Germinal center (tissue), 1 donor: ENCODE measurements around the gene BTBD1.
A peak's percentile ranks its signal among the peaks of the same experiment; 100 is the strongest.

ENCODE experiments used
- DNase-seq: peaks from one replicate; pipeline ENCODE4 v3.0.0; 2012; ENCODE audit warnings: mixed read lengths, low spot score

Gene BTBD1

DNA sequence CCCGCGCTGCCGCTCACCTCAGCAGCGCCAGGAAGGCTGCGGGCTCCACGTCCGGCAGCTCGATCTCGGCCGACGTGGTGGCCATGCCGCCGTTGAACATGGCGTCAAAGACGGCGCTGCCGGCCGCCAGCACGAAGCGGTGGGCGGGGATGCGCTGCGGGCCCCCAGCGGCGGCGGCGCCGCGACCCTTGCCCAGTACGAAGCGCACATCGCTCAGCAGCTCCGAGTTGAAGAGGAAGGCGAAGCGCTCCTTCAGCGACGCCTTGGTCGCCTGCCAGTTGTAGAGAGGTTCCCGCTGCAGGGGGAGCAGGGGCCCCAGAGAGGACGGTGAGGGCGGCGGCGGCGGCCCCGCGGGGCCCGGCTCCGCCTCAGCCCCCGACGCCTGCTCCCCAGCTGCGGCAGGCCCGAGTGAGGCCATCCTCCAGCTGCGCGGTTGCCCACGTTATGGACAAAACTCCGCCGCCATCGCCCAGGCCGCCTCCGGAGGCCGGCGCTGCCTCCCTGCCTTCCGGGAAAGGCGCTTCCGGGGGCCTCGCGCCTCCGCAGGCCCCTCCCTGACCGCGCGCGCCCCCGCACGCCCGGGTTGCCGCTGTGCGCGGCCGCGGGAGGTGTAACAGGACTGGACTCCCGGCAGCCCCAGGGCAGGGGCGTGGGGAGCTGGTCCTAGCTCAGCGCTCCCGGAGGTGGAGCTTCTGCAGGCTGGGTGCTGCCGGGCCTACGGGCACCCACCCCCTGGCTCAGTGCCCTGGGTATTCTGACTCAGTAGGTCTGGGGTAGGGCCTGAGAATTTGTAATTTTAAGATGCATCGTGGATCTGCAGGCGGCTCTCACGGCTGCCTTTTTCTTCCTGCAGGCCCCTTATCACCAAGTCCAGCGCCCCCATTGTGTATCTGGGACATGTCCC lies at the start of gene BTBD1:
Gene BTBD1 (minus strand): TSS at position 519 of the 904 bp plus-strand sequence. CDS start 101 bp downstream, at position 418.
- DNase-seq = peak; percentile 95

DNA sequence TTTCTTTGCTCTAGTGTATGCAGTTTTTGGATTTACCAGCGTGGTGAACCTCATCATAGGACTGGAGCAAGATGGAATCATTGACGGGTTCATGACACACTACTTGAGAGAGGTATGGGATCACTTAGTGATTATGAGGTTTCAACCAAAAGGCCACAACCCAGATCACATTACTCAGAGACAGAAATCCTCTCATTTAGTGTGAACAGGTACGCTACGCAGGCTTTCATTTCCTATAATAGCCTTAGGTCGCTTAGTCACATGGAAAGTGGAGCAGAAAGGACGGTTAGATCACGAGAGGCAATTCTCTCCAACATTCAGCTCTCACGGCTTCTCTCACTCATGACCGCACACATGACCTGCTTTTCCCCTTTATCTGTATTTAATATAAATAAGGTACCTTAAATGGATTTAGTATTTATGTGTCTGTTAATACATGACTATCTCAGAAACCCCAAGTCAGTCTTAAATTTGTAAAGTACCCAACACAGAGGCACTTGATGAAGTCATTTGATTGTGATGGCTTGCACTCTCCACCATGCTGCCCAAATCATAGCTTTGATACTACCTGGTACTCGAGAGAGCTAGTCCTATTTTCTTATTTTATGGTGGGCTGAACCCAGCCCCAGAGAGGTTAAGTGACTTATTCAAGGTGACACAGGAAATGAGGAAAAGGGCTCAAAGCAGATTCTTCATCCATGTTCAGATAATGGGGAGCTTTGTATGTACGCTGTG lies 48.9 kb upstream of the BTBD1 start:
- DNase-seq = no peak

DNA sequence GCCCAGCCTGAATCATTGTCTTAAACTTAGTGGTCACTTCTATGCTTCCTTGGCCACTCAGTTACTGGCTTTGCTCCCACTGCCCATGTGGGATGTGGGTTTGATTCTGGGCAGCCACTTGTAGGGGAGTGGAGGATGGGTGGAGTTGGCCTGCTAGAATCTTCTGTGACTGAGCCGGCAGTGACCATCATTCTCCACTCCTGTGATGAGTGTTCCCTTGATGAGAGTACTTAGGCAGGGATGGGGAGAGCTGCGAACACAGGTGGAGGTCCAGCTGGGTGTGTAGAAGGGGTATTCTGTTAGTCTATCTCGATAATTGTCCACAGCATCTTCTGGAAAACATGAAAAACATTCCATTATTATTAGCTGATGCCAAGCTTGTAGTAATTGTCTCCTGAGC lies 48.4 kb upstream of the BTBD1 start:
- DNase-seq = no peak

DNA sequence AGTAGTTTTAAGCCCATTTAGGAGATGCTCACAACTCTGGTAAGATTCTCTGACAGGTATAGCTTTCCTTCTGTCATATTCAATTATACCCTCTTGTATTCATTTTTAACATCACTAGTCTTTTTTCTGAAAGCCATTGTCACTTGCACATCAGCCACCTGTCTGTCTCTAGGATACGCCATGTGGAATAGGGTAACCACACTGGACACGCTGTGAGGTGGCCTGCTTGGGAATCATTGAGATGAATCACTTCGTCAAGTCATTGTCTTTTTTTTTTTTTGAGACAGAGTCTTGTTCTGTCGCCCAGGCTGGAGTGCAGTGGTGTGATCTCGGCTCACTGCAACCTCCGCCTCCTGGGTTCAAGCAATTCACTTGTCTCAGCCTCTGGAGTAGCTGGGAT lies 47.8 kb upstream of the BTBD1 start:
- DNase-seq = no peak

DNA sequence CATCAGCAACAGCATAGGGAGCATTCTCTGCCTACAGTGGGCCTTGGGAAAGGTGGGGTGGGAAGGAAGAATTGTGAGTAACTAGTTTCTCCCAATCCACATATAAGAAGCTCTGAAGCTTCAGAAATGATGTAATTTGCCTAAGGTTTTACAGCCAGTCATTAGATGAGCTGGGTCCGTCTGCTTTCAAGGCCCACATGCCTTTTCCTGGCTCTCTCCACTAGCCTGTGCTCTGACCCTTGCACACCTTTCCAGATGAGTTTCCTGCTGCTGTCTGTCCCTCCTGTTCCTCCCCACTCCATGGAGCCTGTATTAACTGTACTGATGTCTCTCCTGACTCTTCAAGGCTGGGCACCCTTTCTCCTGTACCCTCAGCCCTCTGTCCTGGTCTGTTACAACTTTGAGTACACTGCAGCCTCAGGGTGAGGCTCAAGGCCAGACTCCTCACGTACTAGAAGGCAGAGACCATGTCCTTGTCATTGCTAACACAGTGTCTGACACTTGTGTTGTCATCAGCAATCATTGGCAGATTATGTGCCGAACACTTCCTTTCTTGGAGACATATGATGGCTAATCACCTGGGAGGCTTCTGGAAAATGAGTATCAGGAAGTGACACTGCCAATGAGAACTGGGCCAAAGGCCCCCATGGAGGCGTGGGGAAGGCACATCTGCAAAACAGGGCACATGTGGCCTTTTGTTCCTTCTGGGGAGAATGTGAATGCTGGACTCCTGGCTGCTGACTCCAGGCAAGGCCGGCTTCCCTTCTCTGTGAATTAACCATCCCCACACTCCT lies 47.0 kb upstream of the BTBD1 start:
- no peak for DNase-seq

DNA sequence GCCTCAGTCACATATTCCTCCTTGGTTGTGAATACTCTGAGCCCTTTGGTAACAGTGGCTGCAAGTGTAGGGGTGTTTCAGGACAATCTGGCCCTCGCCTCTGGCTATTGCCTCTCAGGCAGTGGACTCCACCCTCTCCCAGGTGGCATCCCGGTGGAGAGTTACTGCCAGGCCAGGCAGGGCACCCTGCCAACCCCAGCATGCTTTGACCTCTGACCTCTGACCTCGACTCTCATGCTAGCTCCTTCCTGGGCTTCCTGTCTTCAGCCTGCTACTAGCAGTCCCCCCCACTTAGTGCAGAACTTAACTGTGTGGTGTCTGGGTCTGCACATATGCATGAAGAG lies 45.9 kb upstream of the BTBD1 start:
- DNase-seq = no peak

DNA sequence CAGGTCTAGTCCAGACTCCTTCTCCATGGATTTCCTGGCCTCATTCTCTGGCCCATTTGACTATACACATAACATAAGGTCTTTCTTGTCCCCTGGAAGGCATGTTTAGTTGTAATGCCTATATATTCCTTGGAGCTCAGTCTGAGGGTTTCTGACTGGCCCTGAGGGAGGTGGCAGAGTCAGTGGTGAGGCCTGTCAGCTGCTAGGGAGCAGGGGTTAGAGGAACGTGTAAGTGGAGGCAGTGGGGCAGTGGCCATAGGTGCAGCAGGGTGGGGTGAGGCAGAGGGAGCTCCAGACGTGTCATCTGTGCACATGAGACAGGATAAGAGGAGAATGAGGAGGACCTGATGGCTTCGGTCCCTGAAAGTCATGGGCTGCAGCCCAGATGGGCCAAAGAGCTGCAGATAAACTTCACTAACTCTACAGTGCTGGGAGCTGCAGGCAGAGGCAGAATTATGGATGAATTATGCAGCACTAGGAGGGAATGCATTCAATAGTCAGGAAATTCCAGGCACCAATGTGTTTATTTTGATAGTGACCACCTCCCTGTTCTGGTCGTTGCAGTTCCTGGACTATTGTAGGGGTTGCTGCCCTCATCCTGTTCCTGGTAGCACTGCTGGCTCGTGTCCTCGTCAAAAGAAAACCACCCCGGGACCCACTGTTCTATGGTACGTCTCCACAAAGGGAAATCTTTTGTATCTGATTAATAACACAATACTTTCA lies 45.3 kb upstream of the BTBD1 start:
- no peak for DNase-seq

DNA sequence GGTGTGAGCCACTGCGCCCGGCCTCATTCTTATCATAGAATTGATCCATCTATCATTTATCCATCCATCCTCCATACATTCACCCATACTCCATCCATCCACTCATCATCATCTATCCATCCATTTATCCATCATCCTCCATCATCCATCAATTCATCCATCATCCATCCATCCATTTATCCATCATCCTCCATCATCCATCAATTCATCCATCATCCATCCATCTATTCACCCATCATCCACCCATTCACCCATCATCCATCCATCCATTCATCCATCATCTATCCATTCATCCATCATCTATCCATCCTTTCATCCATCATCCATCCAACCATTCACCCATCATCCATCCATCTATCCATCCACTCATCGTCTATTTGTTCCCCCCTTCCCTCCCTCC lies 44.1 kb upstream of the BTBD1 start:
- DNase-seq = no peak

DNA sequence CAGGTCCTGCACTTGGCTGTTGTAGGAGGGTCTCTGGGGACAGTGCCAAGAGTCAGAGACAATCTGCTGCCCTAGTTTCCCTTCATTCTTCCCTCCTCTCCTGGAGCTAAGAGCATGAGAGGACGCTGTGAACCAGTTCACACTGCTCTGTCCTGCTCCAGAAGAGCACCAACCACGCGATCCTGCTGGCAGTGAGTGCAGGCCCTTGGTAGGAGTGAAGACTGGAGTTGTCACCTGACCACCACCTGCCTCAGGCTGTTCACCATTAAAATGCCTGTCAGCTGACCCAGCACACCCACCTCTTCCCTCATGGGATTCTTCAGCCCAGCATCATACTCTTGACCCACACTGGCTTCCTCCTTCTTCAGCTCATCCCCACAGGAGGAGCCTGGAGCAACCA lies 43.3 kb upstream of the BTBD1 start:
- DNase-seq = no peak

DNA sequence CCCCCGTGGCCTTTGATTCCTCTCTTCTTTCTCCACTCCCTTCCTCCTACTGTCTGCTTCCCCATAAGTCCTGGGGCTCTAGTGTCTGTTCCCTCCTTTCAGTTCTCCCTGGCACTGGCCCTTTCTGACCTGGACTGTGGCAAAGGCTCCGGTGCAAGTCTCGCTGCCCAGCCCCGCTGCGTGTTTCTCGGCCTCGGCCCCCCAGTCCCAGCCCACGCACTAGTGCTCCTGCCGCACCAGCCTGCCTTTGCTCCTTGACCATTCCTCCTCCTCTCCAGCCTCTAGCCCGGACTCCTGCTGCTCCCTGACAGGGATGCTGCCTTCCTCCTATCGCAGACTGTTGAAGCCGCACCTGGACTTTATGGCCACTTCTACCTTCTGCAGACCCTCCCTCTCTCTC lies 42.5 kb upstream of the BTBD1 start:
- DNase-seq = no peak

DNA sequence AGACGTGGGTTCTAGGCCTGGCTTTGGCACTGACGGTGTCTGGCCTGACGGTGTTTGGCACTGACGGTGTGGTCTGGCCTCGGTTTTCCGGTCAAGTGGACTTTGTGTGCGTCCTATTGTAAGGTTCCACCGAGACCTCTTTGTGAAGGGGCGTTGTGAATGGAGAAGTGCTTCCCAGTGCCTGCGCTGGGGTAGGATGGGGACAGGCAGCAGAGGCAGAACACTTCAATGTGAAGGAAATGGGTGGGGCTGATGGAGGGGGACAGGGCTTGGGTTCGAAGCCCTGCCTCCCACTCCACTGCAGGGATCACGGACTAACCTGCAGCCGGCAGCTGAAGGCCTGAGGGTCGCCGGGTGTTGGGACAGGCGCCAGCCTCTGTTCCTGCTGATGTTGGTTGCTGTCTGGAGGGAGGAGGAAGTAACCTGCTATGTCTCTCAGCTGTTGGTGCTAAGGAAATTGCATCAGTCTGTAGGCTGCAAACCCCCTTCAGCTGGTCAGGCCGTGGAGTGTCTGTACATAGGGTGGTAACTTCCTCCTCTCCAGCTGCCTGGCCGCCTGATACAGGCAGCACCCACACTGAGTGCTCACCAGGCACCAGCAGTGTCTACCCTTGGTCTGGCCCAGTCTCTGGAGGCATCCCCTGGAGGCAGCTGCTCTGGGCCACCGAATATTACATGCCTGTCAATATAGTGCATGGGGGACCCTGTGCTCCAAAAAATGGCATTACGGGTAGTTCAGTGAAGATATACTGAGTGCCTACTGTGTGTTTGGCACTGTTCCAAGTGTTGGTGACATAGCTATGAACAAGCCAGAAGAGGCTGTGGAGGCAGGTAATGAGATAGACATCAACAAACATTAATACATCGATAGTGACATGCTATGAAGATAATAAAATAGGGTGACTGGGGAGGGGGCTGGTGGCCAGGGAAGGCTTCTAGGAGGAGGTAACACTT lies 41.5 kb upstream of the BTBD1 start:
- DNase-seq = peak; percentile 55

DNA sequence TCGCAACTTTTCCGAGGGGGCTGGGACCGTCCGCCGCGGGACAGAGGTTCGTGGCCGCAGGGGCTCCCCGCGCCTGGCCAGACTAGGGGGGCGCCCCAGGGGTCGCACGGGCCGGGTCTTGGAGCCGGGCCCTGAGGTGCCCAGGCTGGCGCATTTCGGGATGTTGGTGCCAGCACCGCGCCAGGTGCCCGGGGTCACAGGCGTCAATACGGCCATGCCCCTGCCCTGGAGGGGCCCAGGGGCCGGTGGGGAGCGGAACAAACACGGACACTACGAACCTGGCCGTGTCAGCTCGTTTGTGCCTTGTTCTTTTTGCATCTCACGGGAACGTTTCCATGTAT lies 40.8 kb upstream of the BTBD1 start:
- DNase-seq = no peak

DNA sequence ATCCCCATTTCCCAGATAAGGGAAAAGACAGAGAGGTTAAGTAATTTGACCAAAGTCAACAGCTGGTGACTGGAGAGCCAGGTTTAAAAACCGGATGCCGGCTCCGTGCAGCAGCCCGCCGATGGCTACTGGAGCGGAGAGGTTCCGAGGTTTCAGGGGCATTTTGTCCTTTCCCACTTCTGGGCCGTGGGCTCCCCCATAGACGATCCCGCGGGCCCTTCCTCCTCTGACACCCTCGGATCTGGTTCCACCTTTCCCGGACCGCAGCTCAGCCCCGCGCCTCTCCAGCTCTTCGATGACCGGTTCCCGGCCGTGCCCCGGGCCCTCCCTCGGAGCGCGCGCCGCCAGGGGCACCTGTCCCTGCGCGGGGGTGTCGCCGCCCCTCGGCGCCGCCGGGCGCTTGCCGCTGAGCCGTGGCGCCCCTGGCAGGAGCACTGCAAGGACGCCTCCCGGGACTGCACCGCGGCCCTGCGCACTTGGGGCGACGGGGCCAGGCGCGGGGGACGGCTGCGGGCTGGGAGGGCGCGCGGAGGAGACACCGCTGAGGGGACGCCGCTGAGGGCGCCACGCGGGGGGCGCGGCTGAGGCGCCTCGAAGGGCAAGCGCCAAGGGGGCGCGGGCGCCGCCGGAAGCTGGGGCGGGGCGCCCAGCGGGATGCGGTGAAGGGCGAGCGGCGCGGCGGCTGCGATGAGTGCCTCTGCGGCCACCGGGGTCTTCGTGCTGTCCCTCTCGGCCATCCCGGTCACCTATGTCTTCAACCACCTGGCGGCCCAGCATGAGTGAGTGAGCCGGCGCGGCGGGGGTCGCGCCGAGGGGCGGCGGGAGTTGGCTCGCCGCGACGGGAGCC lies 40.2 kb upstream of the BTBD1 start, which contains the start of gene TM6SF1:
Gene TM6SF1 (plus strand): TSS at position 652 of the 847 bp plus-strand sequence. CDS start 36 bp downstream, at position 688.
- DNase-seq = peak; percentile 25

DNA sequence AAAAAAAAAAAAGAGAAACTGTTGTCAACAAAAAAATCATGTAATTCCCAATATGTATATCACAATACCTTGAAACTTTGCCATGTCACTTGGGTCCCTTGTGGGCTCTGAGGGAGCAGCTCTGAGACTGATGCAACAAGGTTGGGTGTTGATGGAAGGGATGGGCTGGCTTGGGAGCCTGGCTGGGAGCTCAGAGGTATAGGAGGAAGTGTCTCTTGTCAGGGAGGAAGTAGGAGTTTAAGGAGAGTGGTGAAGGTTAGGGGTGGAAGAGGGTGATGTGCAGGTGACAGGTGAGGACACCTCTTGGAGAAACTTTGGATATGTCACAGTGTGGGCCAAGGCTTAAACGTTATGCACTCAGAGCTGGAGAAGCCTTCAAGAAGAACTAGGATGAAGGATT lies 38.4 kb upstream of the BTBD1 start:
- DNase-seq = no peak

DNA sequence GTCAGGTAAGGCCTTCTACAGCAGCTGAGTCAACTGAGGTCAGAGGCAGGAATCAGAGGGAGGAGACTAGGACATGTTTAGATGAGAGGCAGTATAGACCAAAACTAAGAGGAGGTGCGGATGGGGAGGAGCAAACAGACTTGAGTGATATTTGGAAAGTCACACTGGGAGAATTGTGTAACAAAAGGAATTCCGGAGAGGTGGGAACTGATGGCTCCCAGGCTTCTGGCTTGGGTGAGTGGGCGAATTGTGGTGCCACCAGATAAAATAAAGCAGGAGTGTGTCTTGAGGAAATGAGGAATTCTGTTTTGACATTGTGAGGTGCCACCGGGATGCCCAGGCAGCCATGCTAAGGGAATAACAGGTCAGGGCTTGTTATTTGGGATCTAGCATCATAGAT lies 37.1 kb upstream of the BTBD1 start:
- no peak for DNase-seq

DNA sequence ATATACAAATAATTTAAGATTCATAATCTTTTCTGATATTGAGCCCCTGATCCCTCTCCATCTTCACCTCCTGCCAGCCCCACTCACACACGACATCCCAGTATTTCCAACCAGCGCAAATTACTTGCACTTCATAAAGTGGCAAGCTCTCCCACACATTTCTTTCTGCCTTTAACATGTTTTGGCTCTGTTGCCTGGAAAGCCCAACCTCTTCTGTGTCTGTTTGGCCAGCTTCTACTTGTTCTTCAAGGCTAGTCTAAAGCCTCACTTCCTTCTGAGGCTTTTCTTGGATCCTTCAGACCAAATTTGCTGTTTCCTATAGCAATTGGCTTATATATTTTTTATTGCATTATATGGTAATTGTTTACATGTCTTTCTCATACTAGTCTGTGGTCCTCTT lies 35.3 kb upstream of the BTBD1 start:
- no peak for DNase-seq

DNA sequence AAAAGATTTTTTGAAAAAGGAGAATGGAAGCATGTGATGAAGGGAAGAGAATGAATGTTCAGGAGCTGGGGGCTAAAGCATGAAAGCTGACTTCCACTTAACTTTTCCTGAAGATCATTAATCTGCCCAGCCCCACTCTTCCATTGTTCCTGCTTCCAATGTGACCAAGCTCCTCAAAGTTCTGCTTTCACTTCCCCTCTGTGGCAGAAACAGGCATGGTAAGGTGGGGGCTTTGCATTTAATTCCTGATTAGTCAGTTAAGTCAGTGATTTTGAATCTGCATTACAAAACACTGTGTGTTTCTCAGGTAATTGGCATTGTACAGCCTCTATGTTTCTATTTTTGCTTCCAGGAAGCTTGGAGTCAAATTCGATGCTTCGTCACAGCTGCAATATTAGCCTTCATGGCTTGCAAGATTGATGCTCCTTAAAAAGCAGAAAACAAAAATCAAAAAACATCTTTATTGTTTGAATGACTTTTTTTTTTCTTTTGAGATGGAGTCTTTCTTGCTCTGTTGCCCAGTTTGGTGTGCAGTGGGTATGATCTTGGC lies 33.1 kb upstream of the BTBD1 start:
- no peak for DNase-seq

DNA sequence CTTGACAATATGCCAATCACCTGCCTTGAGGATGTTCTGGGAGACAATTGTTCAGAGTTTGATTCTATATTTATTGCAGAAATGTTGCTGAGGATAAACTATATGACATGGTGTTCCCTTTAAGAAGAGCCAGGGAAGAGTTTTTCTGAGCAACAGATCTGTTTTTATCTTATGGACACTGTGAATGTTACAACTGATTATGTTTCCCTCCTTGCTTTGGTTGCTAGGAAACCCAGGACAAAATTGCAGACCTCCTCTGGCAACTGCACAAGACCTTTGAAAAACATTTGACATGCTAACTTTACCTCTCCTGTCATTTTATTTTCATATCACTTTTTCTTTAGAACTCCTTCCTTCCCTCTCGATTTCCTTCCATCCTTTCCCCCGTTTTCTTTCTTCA lies 32.2 kb upstream of the BTBD1 start:
- DNase-seq = no peak

DNA sequence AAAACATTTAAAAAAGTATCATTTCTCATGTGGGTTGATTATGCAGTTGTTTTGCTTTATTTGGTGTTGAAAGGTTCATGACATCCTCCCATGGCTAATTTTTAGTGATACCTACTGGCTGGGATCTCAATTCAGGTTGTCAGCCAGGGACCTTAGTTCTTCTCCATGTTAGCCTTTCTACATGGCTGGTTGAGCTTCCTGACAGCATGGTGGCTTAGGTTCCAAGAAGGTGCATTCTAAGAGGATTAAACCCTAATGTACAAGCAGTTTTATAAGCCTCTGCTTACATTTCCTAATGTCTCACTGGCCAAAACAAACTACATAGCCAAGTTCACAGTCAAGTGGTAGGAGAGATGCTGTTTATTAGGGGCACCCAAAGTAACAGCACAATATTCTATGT lies 31.0 kb upstream of the BTBD1 start:
- DNase-seq = no peak

DNA sequence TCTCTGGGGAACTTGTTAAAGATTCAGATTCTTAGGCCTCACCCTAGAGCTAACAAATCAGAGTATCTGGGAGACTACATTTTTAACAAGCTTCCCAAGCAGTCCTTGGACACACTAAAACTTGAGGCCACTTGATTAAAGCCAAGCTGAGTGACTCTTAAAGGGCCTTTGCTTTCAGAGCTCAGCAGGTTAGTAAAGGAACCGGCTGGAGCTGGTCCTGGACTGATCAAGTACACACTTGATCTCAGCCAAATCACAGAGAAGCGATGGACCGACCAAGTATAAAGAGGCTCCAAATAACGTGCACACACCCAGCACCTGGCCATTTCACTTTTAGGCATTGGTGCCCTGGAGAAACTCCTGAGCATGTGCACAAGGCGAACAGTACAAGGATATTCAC lies 27.5 kb upstream of the BTBD1 start:
- no peak for DNase-seq
